ENCODE results near the gene TMEM59L. TPM values are rescaled to one million over a fixed set of nuclear protein-coding genes. Genes with fewer than 3 reads are reported as not detected.

Gene TMEM59L
- total RNA-seq, 3 donors from 2014 or later (not counting 1 experiment from before 2014, with no cell fraction given), result not detected

DNA sequence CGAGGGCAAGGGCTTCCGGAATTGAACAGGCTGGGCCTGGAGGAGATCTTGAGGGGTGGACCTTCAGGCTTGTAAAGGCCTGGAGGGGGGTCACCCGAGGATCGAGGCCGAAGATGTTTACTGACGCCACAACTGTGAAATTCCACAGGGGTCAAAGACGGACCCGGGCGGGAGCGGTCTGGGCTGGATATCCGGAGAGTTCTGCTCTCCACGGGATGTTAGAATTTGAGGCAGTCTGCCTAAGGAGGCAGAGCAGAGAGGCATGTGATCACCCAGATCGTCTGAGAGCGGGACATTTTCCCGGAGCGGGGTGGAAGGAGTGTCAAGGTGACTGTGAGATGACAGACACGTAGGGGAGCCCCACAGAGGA, 37.3 kb downstream of the TMEM59L start:
- H3K36me3 ChIP-seq (ENCODE audit: control insufficient read depth, insufficient read depth, low read length), result no peaks in the 10 kb centered on the region
- Mint-ChIP-seq H3K4me3 (peak overlapping the region; percentile 83), H3K9me3 (peaks cover 0 to 4% of the 10 kb centered on the region in 2 donors), H3K27ac (peak overlapping the region; percentile 41 to 86), H3K36me3 (no peaks in the 10 kb centered on the region), H3K4me1 (peaks cover 17 to 49% of the 10 kb centered on the region in 2 donors), H3K27me3 (ENCODE audit: low read depth in 2 of 2) (no peaks in the 10 kb centered on the region)
- intact Hi-C loops (cut with micrococcal nuclease), result no loop called here
- no peaks in the 10 kb centered on the region for H3K27me3 ChIP-seq (ENCODE audit: control insufficient read depth, insufficient read depth, low read length)
- peaks cover 32% of the 10 kb centered on the region for H3K4me1 ChIP-seq (ENCODE audit: control insufficient read depth, insufficient read depth, low read length)
- ATAC-seq (peak in 1 of 3 donors; percentile 6), DNase-seq (no peak)
- H3K27ac ChIP-seq (ENCODE audit: low read length), result peak overlapping the region; percentile 6
- H3K4me3 ChIP-seq (ENCODE audit: low read length), result peak overlapping the region; percentile 1
- TF ChIP-seq CTCF (IDR thresholded peaks at IDR 0.05), result no peak
- H3K9me3 ChIP-seq (ENCODE audit: control insufficient read depth, insufficient read depth, low read length), result no peaks in the 10 kb centered on the region
- WGBS (ENCODE audit: insufficient coverage), result 36% methylated on average over 17 of the region's 17 CpGs

GRCh38 chr19:18650468-18651041, 37.9 kb downstream of the TMEM59L start:
- ATAC-seq (no peak), DNase-seq (no peak)
- Histone ChIP-seq H3K36me3 (ENCODE audit: control insufficient read depth, insufficient read depth, low read length) (no peaks in the 10 kb centered on the region), H3K9me3 (ENCODE audit: control insufficient read depth, insufficient read depth, low read length) (no peaks in the 10 kb centered on the region), H3K4me3 (ENCODE audit: low read length) (no peak overlapping the region), H3K27me3 (ENCODE audit: control insufficient read depth, insufficient read depth, low read length) (no peaks in the 10 kb centered on the region), H3K4me1 (ENCODE audit: control insufficient read depth, insufficient read depth, low read length) (peaks cover 32% of the 10 kb centered on the region), H3K27ac (ENCODE audit: low read length) (peak overlapping the region; percentile 6)
- 92% methylated on average over 34 of the region's 34 CpGs for WGBS (ENCODE audit: insufficient coverage)
- Mint-ChIP-seq H3K4me1 (peaks cover 17 to 49% of the 10 kb centered on the region in 2 donors), H3K27ac (peak overlapping the region in 1 of 2 donors; percentile 86), H3K36me3 (no peaks in the 10 kb centered on the region), H3K9me3 (peaks cover 0 to 4% of the 10 kb centered on the region in 2 donors), H3K27me3 (ENCODE audit: low read depth in 2 of 2) (no peaks in the 10 kb centered on the region), H3K4me3 (peak overlapping the region; percentile 13)
- no peak for TF ChIP-seq CTCF (IDR thresholded peaks at IDR 0.05)
- intact Hi-C loops (cut with micrococcal nuclease), result no loop called here

DNA sequence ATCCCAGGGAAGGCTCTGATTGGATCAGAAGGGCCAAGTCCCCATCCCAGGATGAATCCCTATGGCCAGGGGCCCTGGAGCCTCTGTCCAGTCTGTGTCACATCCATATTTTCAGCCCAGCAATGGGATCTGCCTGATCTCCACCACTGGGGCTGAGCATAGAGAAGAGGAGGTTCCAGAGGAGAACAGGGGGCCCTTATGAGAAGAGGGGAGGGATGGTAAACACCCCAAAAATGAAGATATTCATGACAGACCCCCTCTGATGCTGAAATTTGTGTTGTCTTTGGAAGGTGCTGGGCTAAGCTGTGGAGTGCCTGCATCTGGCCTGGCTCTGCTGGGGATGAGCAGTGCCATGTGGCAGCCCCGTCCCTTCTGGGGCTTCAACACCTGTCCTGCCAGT, 38.6 kb downstream of the TMEM59L start:
- no peak for DNase-seq
- Histone ChIP-seq H3K27ac (ENCODE audit: low read length) (no peak overlapping the region), H3K4me1 (ENCODE audit: control insufficient read depth, insufficient read depth, low read length) (peaks cover 32% of the 10 kb centered on the region), H3K4me3 (ENCODE audit: low read length) (no peak overlapping the region), H3K27me3 (ENCODE audit: control insufficient read depth, insufficient read depth, low read length) (no peaks in the 10 kb centered on the region), H3K36me3 (ENCODE audit: control insufficient read depth, insufficient read depth, low read length) (no peaks in the 10 kb centered on the region), H3K9me3 (ENCODE audit: control insufficient read depth, insufficient read depth, low read length) (no peaks in the 10 kb centered on the region)
- Mint-ChIP-seq H3K27ac (no peak overlapping the region), H3K27me3 (ENCODE audit: low read depth in 2 of 2) (no peaks in the 10 kb centered on the region), H3K36me3 (no peaks in the 10 kb centered on the region), H3K4me1 (peaks cover 17 to 49% of the 10 kb centered on the region in 2 donors), H3K4me3 (no peak overlapping the region), H3K9me3 (peaks cover 0 to 4% of the 10 kb centered on the region in 2 donors)
- TF ChIP-seq CTCF (IDR thresholded peaks at IDR 0.05), result no peak
- intact Hi-C loops (cut with micrococcal nuclease), result no loop called here
- 88% methylated on average over 1 of the region's 1 CpG for WGBS (ENCODE audit: insufficient coverage)
- no peak for ATAC-seq

DNA sequence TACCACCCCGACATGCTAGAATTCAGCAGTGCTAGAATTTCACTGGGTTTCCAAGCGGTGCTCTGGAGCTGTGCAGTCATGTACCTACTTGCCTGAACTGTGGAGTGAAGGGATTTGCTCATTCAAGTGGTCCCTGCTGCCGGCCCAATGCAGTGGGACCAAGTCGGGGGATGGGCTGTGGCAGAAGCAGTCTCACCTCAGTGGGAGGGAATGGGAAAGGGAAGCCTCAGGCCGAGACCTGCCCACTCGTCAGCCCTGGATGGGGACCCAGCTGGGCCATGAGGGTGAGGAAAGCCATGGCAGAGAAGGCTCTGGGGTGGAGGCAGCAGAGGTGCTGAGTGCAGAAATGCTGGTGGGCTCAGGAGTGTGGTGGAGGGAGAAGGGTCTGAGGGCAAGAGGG, 39.1 kb downstream of the TMEM59L start:
- no peak for ATAC-seq
- no peaks in the 10 kb centered on the region for H3K27me3 Mint-ChIP-seq (ENCODE audit: low read depth in 2 of 2)
- peaks cover 32% of the 10 kb centered on the region for H3K4me1 ChIP-seq (ENCODE audit: control insufficient read depth, insufficient read depth, low read length)
- H3K9me3 Mint-ChIP-seq, result peaks cover 0 to 4% of the 10 kb centered on the region in 2 donors
- no peaks in the 10 kb centered on the region for H3K27me3 ChIP-seq (ENCODE audit: control insufficient read depth, insufficient read depth, low read length)
- TF ChIP-seq CTCF (IDR thresholded peaks at IDR 0.05), result no peak
- intact Hi-C loops (cut with micrococcal nuclease), result no loop called here
- 95% methylated on average over 6 of the region's 6 CpGs for WGBS (ENCODE audit: insufficient coverage)
- H3K9me3 ChIP-seq (ENCODE audit: control insufficient read depth, insufficient read depth, low read length), result no peaks in the 10 kb centered on the region
- no peak overlapping the region for H3K27ac Mint-ChIP-seq
- H3K36me3 Mint-ChIP-seq, result no peaks in the 10 kb centered on the region
- no peaks in the 10 kb centered on the region for H3K36me3 ChIP-seq (ENCODE audit: control insufficient read depth, insufficient read depth, low read length)
- DNase-seq, result no peak
- no peak overlapping the region for H3K4me3 ChIP-seq (ENCODE audit: low read length)
- no peak overlapping the region for H3K4me3 Mint-ChIP-seq
- H3K4me1 Mint-ChIP-seq, result peaks cover 17 to 47% of the 10 kb centered on the region in 2 donors
- H3K27ac ChIP-seq (ENCODE audit: low read length), result no peak overlapping the region

Measured in natural killer cell (primary cell).